Fibroblast of the aortic adventitia (primary cell): ENCODE measurements around the gene ATG13. TPM values are rescaled to one million over a fixed set of nuclear protein-coding genes. Genes with fewer than 3 reads are reported as not detected.

Experiments used
- DNase-seq: peaks from one replicate; pipeline ENCODE4 v3.0.0-alpha.2; 2010; ENCODE audit warnings: low read depth
- H3K4me3 ChIP-seq: 2 replicates; pipeline ENCODE4 v1.5.1; 2011; ENCODE audit warnings: low read depth, mild to moderate bottlenecking, control low read depth, low read length, moderate library complexity
- CTCF ChIP-seq: IDR thresholded peaks from 2 replicates; pipeline ENCODE4 v1.5.1; 2011; ENCODE audit warnings: mild to moderate bottlenecking, low read length, control low read depth, inconsistent platforms; ENCODE audit not compliant: insufficient read depth
- total RNA-seq: library from RNA; depleted of rRNA; stranded (reverse); fragments of >200 nt; gene quantifications from 2 replicates; pipeline ENCODE4 v1.2.3, GENCODE V29; 2012; ENCODE audit warnings: low replicate concordance

The ATG13 gene
- total RNA-seq, 1 donor = 58.8 TPM

DNA sequence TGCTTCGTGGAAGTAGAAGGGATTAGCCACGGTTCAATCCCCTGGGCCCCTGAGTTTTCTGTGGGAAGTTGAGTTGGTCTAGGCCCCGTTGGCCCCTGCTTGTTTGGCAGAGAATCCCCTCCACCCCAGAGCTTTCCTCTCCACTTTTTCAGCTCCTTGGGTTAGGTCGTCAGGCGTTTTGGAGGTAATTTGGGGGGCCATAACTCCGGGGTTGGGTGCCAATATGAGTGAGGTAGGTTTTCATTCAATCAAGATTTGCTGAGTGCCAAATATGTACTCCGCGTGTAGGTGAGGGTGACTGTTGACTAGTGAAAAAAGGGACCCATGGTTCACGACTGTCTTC, 590 bp downstream of the ATG13 start:
- no peak for TF ChIP-seq CTCF
- peak overlapping the region; percentile 98 for H3K4me3 ChIP-seq
- no peak for DNase-seq

DNA sequence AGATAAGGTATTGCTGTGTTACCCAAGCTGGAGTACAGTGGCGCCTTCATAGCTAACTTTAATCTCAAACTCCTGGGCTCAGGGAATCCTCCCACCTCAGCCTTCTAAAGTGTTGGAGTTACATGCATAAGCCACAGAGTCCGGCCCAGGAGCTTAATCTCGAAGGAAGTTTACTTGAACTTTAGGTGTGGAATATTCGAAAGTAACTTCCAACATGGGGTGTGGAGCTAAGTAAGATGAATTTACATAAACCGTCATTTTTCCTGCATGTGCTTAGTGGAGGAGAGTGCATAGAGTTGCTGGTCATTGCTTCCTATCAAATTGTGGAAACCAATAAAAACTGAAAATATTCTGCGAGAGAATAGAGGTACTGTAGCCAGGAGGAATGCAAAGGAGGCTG, 1.5 kb downstream of the ATG13 start:
- H3K4me3 ChIP-seq = peak overlapping the region; percentile 98
- no peak for TF ChIP-seq CTCF
- no peak for DNase-seq

DNA sequence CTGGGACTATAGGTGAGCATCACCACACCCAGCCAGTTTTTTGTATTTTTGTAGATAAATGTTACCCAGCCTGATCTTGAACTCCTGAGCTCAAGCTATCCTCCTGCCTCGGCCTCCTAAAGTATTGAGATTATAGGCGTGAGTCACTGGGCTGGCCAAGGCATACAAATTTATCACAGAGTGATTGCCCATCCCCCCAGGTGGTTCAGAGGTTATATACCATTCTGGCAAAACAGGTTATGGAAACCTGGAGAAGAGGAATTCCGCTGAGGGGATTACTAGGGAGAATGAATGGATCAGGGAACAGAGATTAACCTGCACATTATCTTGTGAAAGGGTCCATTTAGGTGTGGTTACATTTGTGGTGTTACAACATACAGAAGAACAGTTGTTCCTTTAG, 8.1 kb downstream of the ATG13 start:
- H3K4me3 ChIP-seq = no peak overlapping the region
- no peak for TF ChIP-seq CTCF
- no peak for DNase-seq

- no peak for TF ChIP-seq CTCF
- DNase-seq = no peak
- no peak overlapping the region for H3K4me3 ChIP-seq
Measured at GRCh38 chr11:46628961-46629360, 11.6 kb downstream of the ATG13 start.

DNA sequence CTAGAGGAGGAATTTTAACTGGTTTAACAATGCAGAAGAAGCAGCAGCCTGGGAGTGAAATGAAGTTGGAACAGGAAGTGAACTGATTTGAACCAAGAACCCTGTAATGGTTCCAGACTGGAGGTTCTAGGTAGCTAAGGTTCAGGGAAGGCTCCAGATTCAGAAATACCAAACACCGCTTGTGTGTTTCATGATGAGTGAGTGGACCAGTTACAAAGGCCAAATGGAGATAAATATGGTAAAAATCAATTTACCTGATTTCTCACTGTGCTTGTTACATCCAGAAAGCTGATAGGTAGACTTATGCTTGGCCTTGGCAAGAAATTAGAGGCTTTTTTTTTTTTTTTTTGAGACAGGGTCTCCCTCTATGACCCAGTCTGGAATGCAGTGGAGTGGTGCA, 12.9 kb downstream of the ATG13 start:
- TF ChIP-seq CTCF = no peak
- no peak for DNase-seq
- no peak overlapping the region for H3K4me3 ChIP-seq

DNA sequence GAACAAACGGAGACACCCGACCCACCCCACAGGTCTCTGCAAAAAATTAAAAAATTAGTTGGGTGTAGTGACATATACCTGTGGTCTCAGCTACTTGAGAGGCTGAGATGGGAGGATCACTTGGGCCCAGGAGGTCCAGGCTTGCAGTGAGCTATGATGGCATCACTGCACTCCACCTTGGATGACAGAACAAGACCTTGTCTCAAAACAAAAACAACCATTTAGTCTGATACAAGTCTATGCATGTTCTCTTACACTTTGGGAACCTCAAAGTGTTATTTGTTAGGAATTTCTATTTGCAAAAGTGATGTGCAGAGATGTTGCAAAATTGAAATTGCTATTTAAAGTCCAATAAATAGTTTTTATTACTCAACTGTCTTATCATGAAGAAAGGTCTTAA, 14.3 kb downstream of the ATG13 start:
- H3K4me3 ChIP-seq = no peak overlapping the region
- TF ChIP-seq CTCF = no peak
- DNase-seq = no peak

- no peak for TF ChIP-seq CTCF
- no peak for DNase-seq
- no peak overlapping the region for H3K4me3 ChIP-seq
Measured at GRCh38 chr11:46632502-46632901, 15.1 kb downstream of the ATG13 start.
